HepG2 (cell line): ENCODE results near the gene SLC6A9. TPM values are rescaled to one million over a fixed set of nuclear protein-coding genes. Genes with fewer than 3 reads are reported as not detected.

Experiments
- ATAC-seq: fragments of 200-7000 bp; cut with Tn5 transposase; 3 replicates; pipeline ENCODE4 v1.9.1; 2020; ENCODE audit warnings: mild to moderate bottlenecking, moderate library complexity
- BruUV-seq: library from RNA; stranded (reverse); fragments of 400-500 nt; replicated peaks from 2 replicates; lab custom pipeline; 2021; lab: Mats Ljungman, UMichigan
- CTCF ChIA-PET: fragments of 300-600 bp; formaldehyde crosslinking; extraction: SDS; loops from one replicate; lab custom pipeline; 2021; ENCODE audit warnings: low total read pairs, inconsistent platforms, low intra/inter-chr PET ratio; lab: Yijun Ruan, JAX
- POLR2A ChIA-PET: fragments of 350-600 bp; sonication (Branson Sonifier 250); formaldehyde crosslinking; loops from one replicate; lab custom pipeline; 2020; ENCODE audit warnings: antibody characterized with exemption, inconsistent platforms; lab: Yijun Ruan, JAX
- DNase-seq: peaks from one replicate; pipeline ENCODE4 v3.0.0-alpha.2; 2015; ENCODE audit warnings: low spot score
- FAIRE-seq: peaks from 3 replicates; lab custom pipeline; 2011; peaks lifted over from hg19 to GRCh38; lab: Jason Lieb, UNC
- H2AFZ ChIP-seq: one replicate; pipeline ENCODE4 v1.6.1; 2011; ENCODE audit warnings: low read length, inconsistent platforms
- H3K27ac ChIP-seq: fragments of 300-600 bp; 3 replicates; pipeline ENCODE4 v1.8.0; 2011; ENCODE audit warnings: mixed run types, mild to moderate bottlenecking, mixed read lengths, low read length, inconsistent platforms; ENCODE audit not compliant: insufficient read depth; ENCODE audit errors: extremely low read length
- H3K27me3 ChIP-seq, 2 experiments: fragments of 200-600 bp in 1 of 2; 2 replicates in 1 of 2; 3 replicates in 1 of 2; pipeline versions ENCODE4 v1.6.0 to v1.8.0; 2011; ENCODE audit warnings: low read length in 2 of 2, mild to moderate bottlenecking in 2 of 2, moderate library complexity in 2 of 2, inconsistent platforms in 1 of 2; ENCODE audit not compliant: insufficient read depth in 2 of 2, control insufficient read depth in 1 of 2
- H3K36me3 ChIP-seq, 2 experiments: fragments of 200-600 bp in 1 of 2; replicated peaks in 1 of 2; 2 replicates in 1 of 2; 3 replicates in 1 of 2; pipeline versions ENCODE4 v1.5.1 to v1.8.0; 2011; ENCODE audit warnings: low read length in 2 of 2, inconsistent platforms in 1 of 2; ENCODE audit not compliant: insufficient read depth in 2 of 2, control insufficient read depth in 1 of 2
- H3K4me1 ChIP-seq: 2 replicates; pipeline ENCODE4 v1.5.1; 2012; ENCODE audit warnings: low read length, inconsistent platforms; ENCODE audit not compliant: insufficient read depth
- H3K4me2 ChIP-seq: 2 replicates; pipeline ENCODE4 v1.6.0; 2011; ENCODE audit warnings: low read depth, low read length, inconsistent platforms
- H3K4me3 ChIP-seq, 3 experiments: fragments of 200-600 bp in 1 of 3; sonication (generic), shearing (Covaris generic) in 1 of 3; replicated peaks in 1 of 3; 2 replicates each; pipeline ENCODE4 v1.5.1; 2011 to 2016; ENCODE audit warnings: low read length in 3 of 3, inconsistent platforms in 2 of 3, low read depth in 2 of 3, mild to moderate bottlenecking in 2 of 3, control low read depth in 1 of 3, mixed read lengths in 1 of 3; ENCODE audit not compliant: insufficient read depth in 1 of 3
- H3K79me2 ChIP-seq: one replicate; pipeline ENCODE4 v1.6.1; 2011; ENCODE audit warnings: low read length, inconsistent platforms; ENCODE audit not compliant: insufficient read depth
- H3K9ac ChIP-seq: 2 replicates; pipeline ENCODE4 v1.6.0; 2011; ENCODE audit warnings: mild to moderate bottlenecking, low read depth, low read length, inconsistent platforms; ENCODE audit not compliant: insufficient read depth
- H3K9me3 ChIP-seq: 2 replicates; pipeline ENCODE4 v1.5.1; 2012; ENCODE audit warnings: mild to moderate bottlenecking, low read length
- H4K20me1 ChIP-seq: 2 replicates; pipeline ENCODE4 v1.6.0; 2011; ENCODE audit warnings: inconsistent platforms, mild to moderate bottlenecking, low read length, moderate library complexity; ENCODE audit not compliant: insufficient read depth
- HNF4G ChIP-seq, 2 experiments: sonication (generic) in 1 of 2; formaldehyde crosslinking in 1 of 2; IDR thresholded peaks; 2 replicates each; pipeline versions ENCODE4 v1.4.0 to v1.6.1; 2011 to 2020; ENCODE audit warnings: borderline replicate concordance in 2 of 2, low read depth in 2 of 2, mild to moderate bottlenecking in 2 of 2, low read length in 1 of 2, missing genetic modification reagents in 1 of 2, moderate library complexity in 1 of 2
- ZNF18 ChIP-seq: sonication (generic); formaldehyde crosslinking; IDR thresholded peaks from 2 replicates; pipeline ENCODE4 v1.8.0; 2022; ENCODE audit warnings: mild to moderate bottlenecking, missing genetic modification reagents; ENCODE audit not compliant: insufficient replicate concordance
- ZNF503 ChIP-seq: sonication (generic); formaldehyde crosslinking; IDR thresholded peaks from 2 replicates; pipeline ENCODE4 v1.4.0; 2020; ENCODE audit warnings: missing genetic modification reagents
- WGBS: methylation state at CpG from one replicate; pipeline ENCODE4 v1.1.6; 2017; ENCODE audit warnings: low lambda C conversion rate; 5-methylcytosine and 5-hydroxymethylcytosine counted together
- in situ Hi-C: cut with HindIII; loops from 2 replicates; pipeline ENCODE4 v1.10.0; 2017; ENCODE audit warnings: low pct_unique_long_range_greater_than_20kb; ENCODE audit not compliant: extremely low pct_ligation_motif_present
- intact Hi-C: fragments of 100-400 bp; cut with micrococcal nuclease; formaldehyde crosslinking; loops from one replicate; pipeline ENCODE4 v1.10.0; 2022; ENCODE audit not compliant: unreplicated experiment
- polyA plus RNA-seq, 8 experiments: library from polyadenylated mRNA; depleted of rRNA in 3 of 8; stranded (reverse) in 7 of 8; unstranded in 1 of 8; fragments of >200 nt; fragmentation: Illumina TruSeq in 4 of 8; extraction: Trizol in 4 of 8; gene quantifications; 2 replicates each; pipeline versions ENCODE4 v1.2.1 to v1.2.3, GENCODE V29; 2011 to 2016; ENCODE audit warnings: low read depth in 4 of 8, missing spikeins in 1 of 8, mixed read lengths in 1 of 8; ENCODE audit not compliant: insufficient read depth in 1 of 8
- total RNA-seq, 5 experiments: library from RNA; depleted of rRNA; stranded (reverse); fragments of >200 nt; fragmentation: Illumina TruSeq; extraction: Trizol; gene quantifications; 2 replicates each; pipeline ENCODE4 v1.2.3, GENCODE V29; 2016; ENCODE audit warnings: low read depth in 1 of 5

SLC6A9 gene
- total and polyA plus RNA-seq, 2 of the 13 experiments (the other 11 are each of a cell fraction or from before 2014, with no cell fraction given) = 8.5 to 9.9 TPM

GRCh38 chr1:44021156-44021555, 10.1 kb downstream of the SLC6A9 start:
- no peaks in the 10 kb centered on the region for H3K4me1 ChIP-seq
- ATAC-seq (no peak), FAIRE-seq (no peak), DNase-seq (no peak)
- no peak overlapping the region for H3K4me2 ChIP-seq
- H3K4me3 ChIP-seq = no peak overlapping the region
- no peak for TF ChIP-seq ZNF503 (CRISPR knock-in tag)
- TF ChIP-seq HNF4G (IDR thresholded peaks at IDR 0.05; ENCODE audit: borderline replicate concordance, low read depth, low read length) = no peak
- TF ChIP-seq HNF4G (CRISPR knock-in tag; IDR thresholded peaks at IDR 0.05; ENCODE audit: borderline replicate concordance, low read depth) = no peak
- TF ChIP-seq ZNF18 (CRISPR knock-in tag) = no peak
- H3K9ac ChIP-seq = no peak overlapping the region
- no peak overlapping the region for H2AFZ ChIP-seq
- no peaks in the 10 kb centered on the region for H4K20me1 ChIP-seq
- no peak overlapping the region for H3K27ac ChIP-seq
- intact Hi-C loops = no loop called here
- no peaks in the 10 kb centered on the region for H3K9me3 ChIP-seq
- peaks cover 4 to 23% of the 10 kb centered on the region in 2 experiments; a peak in 3 of 5 replicates for H3K36me3 ChIP-seq
- no peaks in the 10 kb centered on the region for H3K79me2 ChIP-seq
- POLR2A ChIA-PET = interaction anchor here (2.3 kb wide), 1 partner anchor 11 kb away, joined by 11 read pairs; the partner anchor contains the start of gene SLC6A9
- in situ Hi-C loops = no loop called here
- no TSS peak for BruUV-seq
- no peaks in the 10 kb centered on the region for H3K27me3 ChIP-seq
- CTCF ChIA-PET = no interaction called here
- 97% methylated on average over 3 of the region's 8 CpGs for WGBS
